Sigmoid colon (tissue), 7 donors: Measurements from ENCODE around the gene NTNG1. TPM values are rescaled to one million over a fixed set of nuclear protein-coding genes. Genes with fewer than 3 reads are reported as not detected.
A peak's percentile ranks its signal among the peaks of the same experiment; 100 is the strongest.

ENCODE experiments used
- DNase-seq: peaks from one replicate; pipeline ENCODE4 v3.0.0-alpha.2; 2019
- H3K27ac ChIP-seq, 4 donors: fragments of 200-600 bp; sonication (generic); one replicate each; pipeline ENCODE4 v1.5.1; 2016 to 2019; ENCODE audit warnings: mild to moderate bottlenecking in 1 of 4
- H3K27me3 ChIP-seq, 3 donors: fragments of 200-600 bp; sonication (generic); one replicate each; pipeline ENCODE4 v1.5.1; 2019; ENCODE audit warnings: mild to moderate bottlenecking in 1 of 3
- H3K36me3 ChIP-seq, 4 donors: fragments of 200-600 bp; sonication (generic); one replicate each; pipeline ENCODE4 v1.5.1; 2016 to 2019
- H3K4me1 ChIP-seq, 4 donors: fragments of 200-600 bp; sonication (generic); one replicate each; pipeline ENCODE4 v1.5.1; 2017 to 2019
- H3K4me3 ChIP-seq, 4 donors: fragments of 200-600 bp; sonication (generic); one replicate each; pipeline ENCODE4 v1.5.1; 2017 to 2019; ENCODE audit warnings: mild to moderate bottlenecking in 2 of 4, moderate library complexity in 1 of 4
- H3K9me3 ChIP-seq, 4 donors: fragments of 200-600 bp in 3 of 4; sonication (generic) in 3 of 4; one replicate each; pipeline versions ENCODE4 v1.5.1 to v1.6.1; 2013 to 2019
- CTCF ChIP-seq, 4 experiments: fragments of 450-650 bp in 3 of 4; fragments of 200-600 bp in 1 of 4; IDR thresholded peaks; one replicate each; pipeline ENCODE4 v1.5.1; 2016 to 2019; ENCODE audit warnings: antibody characterized with exemption in 4 of 4, mild to moderate bottlenecking in 3 of 4, moderate library complexity in 2 of 4
- EP300 ChIP-seq, 4 donors: sonication (generic); formaldehyde crosslinking; IDR thresholded peaks; one replicate each; pipeline ENCODE4 v1.6.1; 2017; ENCODE audit warnings: antibody characterized with exemption in 4 of 4
- POLR2A ChIP-seq, 2 donors: fragments of 450-650 bp; IDR thresholded peaks; one replicate each; pipeline ENCODE4 v1.6.1; 2016; ENCODE audit warnings: antibody characterized with exemption in 2 of 2, mild to moderate bottlenecking in 2 of 2, moderate library complexity in 2 of 2
- POLR2AphosphoS5 ChIP-seq, 4 donors: sonication (generic); formaldehyde crosslinking; IDR thresholded peaks; one replicate each; pipeline ENCODE4 v1.6.1; 2017; ENCODE audit warnings: antibody characterized with exemption in 4 of 4
- WGBS, 2 donors: extraction: QIAGEN DNeasy Blood & Tissue Kit; methylation state at CpG; one replicate each; pipeline ENCODE4 v1.1.7; 2013; 5-methylcytosine and 5-hydroxymethylcytosine counted together
- intact Hi-C: fragments of 100-400 bp; cut with DNase I; formaldehyde crosslinking; loops from one replicate; pipeline ENCODE4 v1.15.1; 2023
- polyA plus RNA-seq, 3 donors: library from polyadenylated mRNA; stranded (reverse); fragments of 200-250 nt; gene quantifications; one replicate each; pipeline ENCODE4 v1.2.3, GENCODE V29; 2013
- total RNA-seq, 4 donors: library from RNA; depleted of rRNA; stranded (reverse); fragments of >200 nt; gene quantifications; one replicate each; pipeline ENCODE4 v1.1.0, GENCODE V29; 2016
- donor health status: healthy with polysubstance abuse.
- donor health status: Bipolar disorder and iron deficiency.
- donor health status: healthy.

NTNG1 gene
- total and polyA plus RNA-seq, 7 donors: under 0.01 to 32.5 (median 9.5) TPM; not detected in 1

- no peak for TF ChIP-seq POLR2A (IDR thresholded peaks at IDR 0.05)
- TF ChIP-seq CTCF (IDR thresholded peaks at IDR 0.05): no peak
- no peak for TF ChIP-seq POLR2AphosphoS5 (IDR thresholded peaks at IDR 0.05)
- no peak for TF ChIP-seq EP300 (IDR thresholded peaks at IDR 0.05)
- intact Hi-C loops: loop anchor here (5.0 to 10.0 kb wide), 2 partner anchors 250 to 383 kb away; partner anchors contain the start of gene NTNG1
- no peak for DNase-seq
- H3K4me3 ChIP-seq: no peak overlapping the region
- no peaks in the 10 kb centered on the region for H3K9me3 ChIP-seq
- peaks cover 0 to 6% (median 1%) of the 10 kb centered on the region in 4 donors for H3K4me1 ChIP-seq
- no peaks in the 10 kb centered on the region for H3K36me3 ChIP-seq
- no peak overlapping the region for H3K27ac ChIP-seq
- 97 to 98% methylated on average over 1 of the region's 1 CpG for WGBS, 2 donors
- H3K27me3 ChIP-seq: no peaks in the 10 kb centered on the region
These were observed 384.3 kb downstream of the NTNG1 start for GRCh38 chr1:107525145-107525544.

- DNase-seq: no peak
- 93 to 96% methylated on average over 2 of the region's 2 CpGs for WGBS, 2 donors
- intact Hi-C loops: loop anchor here (5.0 to 10.0 kb wide), 2 partner anchors 251 to 384 kb away; partner anchors contain the start of gene NTNG1
These were observed 385.1 kb downstream of the NTNG1 start for GRCh38 chr1:107525961-107526360.

GRCh38 chr1:107526524-107527198 lies 385.8 kb downstream of the NTNG1 start:
- no peak overlapping the region for H3K27ac ChIP-seq
- H3K4me1 ChIP-seq: peaks cover 0 to 21% (median 12%) of the 10 kb centered on the region in 4 donors
- no peaks in the 10 kb centered on the region for H3K9me3 ChIP-seq
- TF ChIP-seq CTCF (IDR thresholded peaks at IDR 0.05) (no peak), EP300 (IDR thresholded peaks at IDR 0.05) (no peak), POLR2AphosphoS5 (IDR thresholded peaks at IDR 0.05) (no peak), POLR2A (IDR thresholded peaks at IDR 0.05) (no peak)
- no peaks in the 10 kb centered on the region for H3K36me3 ChIP-seq
- H3K4me3 ChIP-seq: no peak overlapping the region
- H3K27me3 ChIP-seq: no peaks in the 10 kb centered on the region
- no peak for DNase-seq
- 45 to 53% methylated on average over 2 of the region's 2 CpGs for WGBS, 2 donors
- intact Hi-C loops: loop anchor here (5.0 to 10.0 kb wide), 2 partner anchors 252 to 384 kb away; partner anchors contain the start of gene NTNG1

More at GRCh38 chr1:107525961-107526360, 385.1 kb downstream of the NTNG1 start:
- Histone ChIP-seq H3K27ac (no peak overlapping the region), H3K4me1 (peaks cover 0 to 14% (median 6%) of the 10 kb centered on the region in 4 donors), H3K27me3 (no peaks in the 10 kb centered on the region), H3K36me3 (no peaks in the 10 kb centered on the region), H3K4me3 (no peak overlapping the region), H3K9me3 (no peaks in the 10 kb centered on the region)
- no peak for TF ChIP-seq EP300 (IDR thresholded peaks at IDR 0.05)

GRCh38 chr1:107529511-107530149 lies 388.8 kb downstream of the NTNG1 start:
- 20 to 31% methylated on average over 6 of the region's 6 CpGs for WGBS, 2 donors
- DNase-seq: no peak
- no peaks in the 10 kb centered on the region for H3K9me3 ChIP-seq
- H3K27ac ChIP-seq: peak overlapping the region in 3 of 4 donors; percentile 53 to 61 (median 59)
- no peaks in the 10 kb centered on the region for H3K27me3 ChIP-seq
- no peak overlapping the region for H3K4me3 ChIP-seq
- H3K36me3 ChIP-seq: no peaks in the 10 kb centered on the region
- no peak for TF ChIP-seq POLR2A (IDR thresholded peaks at IDR 0.05)
- TF ChIP-seq CTCF (IDR thresholded peaks at IDR 0.05): peak in 3 of 4 experiments; percentile 67 to 84 (median 70)
- H3K4me1 ChIP-seq: peaks cover 0 to 31% (median 13%) of the 10 kb centered on the region in 4 donors
- intact Hi-C loops: loop anchor here (5.0 to 10.0 kb wide), 5 partner anchors 158 to 475 kb away; partner anchors contain the start of genes NTNG1 and PRMT6

GRCh38 chr1:107530543-107530942 lies 389.7 kb downstream of the NTNG1 start:
- intact Hi-C loops: loop anchor here (5.0 to 10.0 kb wide), 3 partner anchors 157 to 476 kb away; partner anchors contain the start of gene PRMT6
- Histone ChIP-seq H3K4me3 (no peak overlapping the region), H3K27ac (peak overlapping the region in 3 of 4 donors; percentile 53 to 61 (median 59)), H3K27me3 (no peaks in the 10 kb centered on the region), H3K9me3 (no peaks in the 10 kb centered on the region), H3K36me3 (no peaks in the 10 kb centered on the region), H3K4me1 (peaks cover 0 to 40% (median 20%) of the 10 kb centered on the region in 4 donors)
- DNase-seq: peak; percentile 81
- TF ChIP-seq POLR2A (IDR thresholded peaks at IDR 0.05) (no peak), POLR2AphosphoS5 (IDR thresholded peaks at IDR 0.05) (peak; percentile 61 to 82 (median 71)), EP300 (IDR thresholded peaks at IDR 0.05) (peak; percentile 25 to 59 (median 54)), CTCF (IDR thresholded peaks at IDR 0.05) (no peak)
- 27 to 50% methylated on average over 6 of the region's 6 CpGs for WGBS, 2 donors
